Measurements from ENCODE around the gene CTTN. TPM values are rescaled to one million over a fixed set of nuclear protein-coding genes. Genes with fewer than 3 reads are reported as not detected.

The CTTN gene
- 258 TPM for polyA plus RNA-seq (2013, experiment 1 of 2)
- polyA plus RNA-seq (2013, experiment 2 of 2): 243 TPM

GRCh38 chr11:70397983-70398833 lies at the start of gene CTTN:
Gene CTTN, plus strand, starts transcription at chr11:70398529. Its CDS starts 8,769 bp downstream, at chr11:70407298.
- peaks cover 24% of the 10 kb centered on the region for H3K4me1 ChIP-seq (ENCODE audit: control insufficient read depth, insufficient read depth, low read depth, low read length)
- H2BK5ac ChIP-seq (ENCODE audit: low read depth, low read length, poor library complexity, severe bottlenecking): peak within 1 kb of the TSS; percentile 98
- no peaks in the 10 kb centered on the region for H3K9me3 ChIP-seq (ENCODE audit: control insufficient read depth, low read length)
- H4K91ac ChIP-seq (ENCODE audit: low read length): peak within 1 kb of the TSS; percentile 92
- H2AK5ac ChIP-seq (ENCODE audit: low read length, severe bottlenecking): peak within 1 kb of the TSS; percentile 87
- H3K27me3 ChIP-seq (ENCODE audit: control insufficient read depth in 1 of 2, insufficient read depth in 1 of 2, low read length in 2 of 2): no peaks in the 10 kb centered on the region
- peak within 1 kb of the TSS; percentile 96 for H2BK120ac ChIP-seq (ENCODE audit: low read depth, low read length)
- H3K23ac ChIP-seq (ENCODE audit: low read length in 2 of 2): peak within 1 kb of the TSS; percentile 70 to 100
- peaks cover 17 to 25% of the 10 kb centered on the region in 2 experiments for H3K36me3 ChIP-seq (ENCODE audit: control insufficient read depth in 1 of 2, insufficient read depth in 2 of 2, low read depth in 1 of 2, low read length in 2 of 2)
- peak within 1 kb of the TSS; percentile 32 for H2AFZ ChIP-seq (ENCODE audit: low read depth, low read length)
- 2% methylated on average over 79 of the region's 93 CpGs for WGBS
- H3K4me2 ChIP-seq (ENCODE audit: low read length, poor library complexity, severe bottlenecking): peak within 1 kb of the TSS; percentile 83
- peak within 1 kb of the TSS; percentile 93 to 99 for H3K4me3 ChIP-seq (ENCODE audit: insufficient read depth in 1 of 2, low read depth in 1 of 2, low read length in 2 of 2)
- peak within 1 kb of the TSS; percentile 30 to 68 for H2BK12ac ChIP-seq (ENCODE audit: low read length in 2 of 2)
- peak within 1 kb of the TSS; percentile 97 to 98 for H3K18ac ChIP-seq (ENCODE audit: low read depth in 1 of 2, low read length in 2 of 2)
- peak within 1 kb of the TSS; percentile 90 for H4K8ac ChIP-seq (ENCODE audit: low read length)
- DNase-seq: peak; percentile 89
- peak within 1 kb of the TSS; percentile 97 for H3K27ac ChIP-seq (ENCODE audit: low read length, poor library complexity, severe bottlenecking)
- H3K79me1 ChIP-seq (replicated peaks; ENCODE audit: low read length, poor library complexity, severe bottlenecking): peaks cover 17% of the 10 kb centered on the region
- H3K4ac ChIP-seq (ENCODE audit: low read depth in 1 of 2, low read length in 2 of 2): peak within 1 kb of the TSS; percentile 88 to 98
- peak within 1 kb of the TSS; percentile 99 for H3K9ac ChIP-seq (ENCODE audit: low read length)
- peak within 1 kb of the TSS; percentile 87 to 94 for H3K14ac ChIP-seq (ENCODE audit: low read length in 2 of 2)
- peak within 1 kb of the TSS; percentile 90 for H2BK15ac ChIP-seq (ENCODE audit: low read depth, poor library complexity, severe bottlenecking)

GRCh38 chr11:70348608-70349007 lies 49.7 kb upstream of the CTTN start:
- Histone ChIP-seq H2BK12ac (ENCODE audit: low read length in 2 of 2) (no peak overlapping the region), H2BK120ac (ENCODE audit: low read depth, low read length) (no peak overlapping the region), H2BK15ac (ENCODE audit: low read depth, poor library complexity, severe bottlenecking) (no peak overlapping the region), H3K9me3 (ENCODE audit: control insufficient read depth, low read length) (no peaks in the 10 kb centered on the region), H3K14ac (ENCODE audit: low read length in 2 of 2) (no peak overlapping the region), H2AFZ (ENCODE audit: low read depth, low read length) (no peak overlapping the region), H3K27ac (ENCODE audit: low read length, poor library complexity, severe bottlenecking) (no peak overlapping the region), H3K4me1 (ENCODE audit: control insufficient read depth, insufficient read depth, low read depth, low read length) (peaks cover 15% of the 10 kb centered on the region), H3K4ac (ENCODE audit: low read depth in 1 of 2, low read length in 2 of 2) (no peak overlapping the region), H2BK5ac (ENCODE audit: low read depth, low read length, poor library complexity, severe bottlenecking) (no peak overlapping the region), H2AK5ac (ENCODE audit: low read length, severe bottlenecking) (no peak overlapping the region), H3K18ac (ENCODE audit: low read depth in 1 of 2, low read length in 2 of 2) (no peak overlapping the region), H3K23ac (ENCODE audit: low read length in 2 of 2) (no peak overlapping the region), H4K91ac (ENCODE audit: low read length) (no peak overlapping the region), H3K36me3 (ENCODE audit: control insufficient read depth in 1 of 2, insufficient read depth in 2 of 2, low read depth in 1 of 2, low read length in 2 of 2) (peaks cover 38 to 86% of the 10 kb centered on the region in 2 experiments), H3K27me3 (ENCODE audit: control insufficient read depth in 1 of 2, insufficient read depth in 1 of 2, low read length in 2 of 2) (no peaks in the 10 kb centered on the region), H3K4me3 (ENCODE audit: insufficient read depth in 1 of 2, low read depth in 1 of 2, low read length in 2 of 2) (no peak overlapping the region), H4K8ac (ENCODE audit: low read length) (no peak overlapping the region), H3K79me1 (replicated peaks; ENCODE audit: low read length, poor library complexity, severe bottlenecking) (peaks cover 31% of the 10 kb centered on the region), H3K4me2 (ENCODE audit: low read length, poor library complexity, severe bottlenecking) (no peak overlapping the region), H3K9ac (ENCODE audit: low read length) (no peak overlapping the region)
- WGBS: 100% methylated on average over 1 of the region's 1 CpG
- DNase-seq: no peak

- no peak overlapping the region for H2AFZ ChIP-seq (ENCODE audit: low read depth, low read length)
- H3K27ac ChIP-seq (ENCODE audit: low read length, poor library complexity, severe bottlenecking): no peak overlapping the region
- H3K9me3 ChIP-seq (ENCODE audit: control insufficient read depth, low read length): no peaks in the 10 kb centered on the region
- H4K8ac ChIP-seq (ENCODE audit: low read length): no peak overlapping the region
- peaks cover 32% of the 10 kb centered on the region for H3K79me1 ChIP-seq (replicated peaks; ENCODE audit: low read length, poor library complexity, severe bottlenecking)
- H3K27me3 ChIP-seq (ENCODE audit: control insufficient read depth in 1 of 2, insufficient read depth in 1 of 2, low read length in 2 of 2): no peaks in the 10 kb centered on the region
- H4K91ac ChIP-seq (ENCODE audit: low read length): no peak overlapping the region
- WGBS: 93% methylated on average over 2 of the region's 3 CpGs
- H3K18ac ChIP-seq (ENCODE audit: low read depth in 1 of 2, low read length in 2 of 2): no peak overlapping the region
- no peak for DNase-seq
- no peak overlapping the region for H2AK5ac ChIP-seq (ENCODE audit: low read length, severe bottlenecking)
- no peak overlapping the region for H2BK12ac ChIP-seq (ENCODE audit: low read length in 2 of 2)
- H3K4me1 ChIP-seq (ENCODE audit: control insufficient read depth, insufficient read depth, low read depth, low read length): peaks cover 3% of the 10 kb centered on the region
- H3K4me3 ChIP-seq (ENCODE audit: insufficient read depth in 1 of 2, low read depth in 1 of 2, low read length in 2 of 2): no peak overlapping the region
- H2BK15ac ChIP-seq (ENCODE audit: low read depth, poor library complexity, severe bottlenecking): no peak overlapping the region
- H3K14ac ChIP-seq (ENCODE audit: low read length in 2 of 2): no peak overlapping the region
- H3K36me3 ChIP-seq (ENCODE audit: control insufficient read depth in 1 of 2, insufficient read depth in 2 of 2, low read depth in 1 of 2, low read length in 2 of 2): peaks cover 43 to 91% of the 10 kb centered on the region in 2 experiments
- H3K23ac ChIP-seq (ENCODE audit: low read length in 2 of 2): no peak overlapping the region
- no peak overlapping the region for H3K9ac ChIP-seq (ENCODE audit: low read length)
- no peak overlapping the region for H3K4me2 ChIP-seq (ENCODE audit: low read length, poor library complexity, severe bottlenecking)
- no peak overlapping the region for H2BK120ac ChIP-seq (ENCODE audit: low read depth, low read length)
- H2BK5ac ChIP-seq (ENCODE audit: low read depth, low read length, poor library complexity, severe bottlenecking): no peak overlapping the region
- no peak overlapping the region for H3K4ac ChIP-seq (ENCODE audit: low read depth in 1 of 2, low read length in 2 of 2)
These were observed 46.7 kb upstream of the CTTN start for GRCh38 chr11:70351646-70352045.

GRCh38 chr11:70352100-70352499 lies 46.2 kb upstream of the CTTN start:
- H2AK5ac ChIP-seq (ENCODE audit: low read length, severe bottlenecking): no peak overlapping the region
- H3K14ac ChIP-seq (ENCODE audit: low read length in 2 of 2): no peak overlapping the region
- H3K79me1 ChIP-seq (replicated peaks; ENCODE audit: low read length, poor library complexity, severe bottlenecking): peaks cover 35% of the 10 kb centered on the region
- no peak for DNase-seq
- H3K4me3 ChIP-seq (ENCODE audit: insufficient read depth in 1 of 2, low read depth in 1 of 2, low read length in 2 of 2): no peak overlapping the region
- H3K27ac ChIP-seq (ENCODE audit: low read length, poor library complexity, severe bottlenecking): no peak overlapping the region
- H3K4me2 ChIP-seq (ENCODE audit: low read length, poor library complexity, severe bottlenecking): no peak overlapping the region
- H3K9me3 ChIP-seq (ENCODE audit: control insufficient read depth, low read length): no peaks in the 10 kb centered on the region
- H3K4ac ChIP-seq (ENCODE audit: low read depth in 1 of 2, low read length in 2 of 2): no peak overlapping the region
- H3K18ac ChIP-seq (ENCODE audit: low read depth in 1 of 2, low read length in 2 of 2): no peak overlapping the region
- H3K9ac ChIP-seq (ENCODE audit: low read length): no peak overlapping the region
- H2BK12ac ChIP-seq (ENCODE audit: low read length in 2 of 2): no peak overlapping the region
- no peak overlapping the region for H2AFZ ChIP-seq (ENCODE audit: low read depth, low read length)
- no peak overlapping the region for H4K91ac ChIP-seq (ENCODE audit: low read length)
- no peak overlapping the region for H2BK120ac ChIP-seq (ENCODE audit: low read depth, low read length)
- peaks cover 47 to 91% of the 10 kb centered on the region in 2 experiments for H3K36me3 ChIP-seq (ENCODE audit: control insufficient read depth in 1 of 2, insufficient read depth in 2 of 2, low read depth in 1 of 2, low read length in 2 of 2)
- no peak overlapping the region for H2BK15ac ChIP-seq (ENCODE audit: low read depth, poor library complexity, severe bottlenecking)
- H3K27me3 ChIP-seq (ENCODE audit: control insufficient read depth in 1 of 2, insufficient read depth in 1 of 2, low read length in 2 of 2): no peaks in the 10 kb centered on the region
- no peak overlapping the region for H2BK5ac ChIP-seq (ENCODE audit: low read depth, low read length, poor library complexity, severe bottlenecking)
- peaks cover 3% of the 10 kb centered on the region for H3K4me1 ChIP-seq (ENCODE audit: control insufficient read depth, insufficient read depth, low read depth, low read length)
- 97% methylated on average over 1 of the region's 1 CpG for WGBS
- H3K23ac ChIP-seq (ENCODE audit: low read length in 2 of 2): no peak overlapping the region
- H4K8ac ChIP-seq (ENCODE audit: low read length): no peak overlapping the region

Measured in mesenchymal stem cell (in vitro differentiated cells and primary cell).